HuH-7 (cell line): Measurements from ENCODE around the gene ULK3.
A peak's percentile ranks its signal among the peaks of the same experiment; 100 is the strongest.

Experiments used
- DNase-seq: peaks from one replicate; pipeline ENCODE4 v3.0.0; 2011; ENCODE audit warnings: low spot score

Gene ULK3

DNA sequence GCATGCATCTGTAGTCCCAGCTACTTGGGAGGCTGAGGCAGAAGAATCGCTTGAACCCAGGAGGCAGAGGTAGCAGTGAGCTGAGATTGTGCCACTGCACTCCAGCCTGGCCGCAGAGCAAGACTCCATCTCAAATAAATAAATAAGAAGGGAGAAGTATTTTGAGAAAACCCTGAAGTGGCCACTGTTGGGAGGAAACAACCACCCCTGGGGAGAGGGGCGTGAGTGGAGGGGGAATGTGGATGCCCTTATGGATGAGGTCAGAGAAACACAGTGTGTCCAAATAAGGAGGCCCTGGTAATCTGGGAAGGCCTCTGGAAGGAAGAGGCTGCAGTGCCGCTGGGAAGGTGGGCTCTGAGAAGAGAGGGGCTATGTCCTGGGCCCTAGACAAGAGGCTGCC, 20.7 kb downstream of the ULK3 start:
- no peak for DNase-seq

DNA sequence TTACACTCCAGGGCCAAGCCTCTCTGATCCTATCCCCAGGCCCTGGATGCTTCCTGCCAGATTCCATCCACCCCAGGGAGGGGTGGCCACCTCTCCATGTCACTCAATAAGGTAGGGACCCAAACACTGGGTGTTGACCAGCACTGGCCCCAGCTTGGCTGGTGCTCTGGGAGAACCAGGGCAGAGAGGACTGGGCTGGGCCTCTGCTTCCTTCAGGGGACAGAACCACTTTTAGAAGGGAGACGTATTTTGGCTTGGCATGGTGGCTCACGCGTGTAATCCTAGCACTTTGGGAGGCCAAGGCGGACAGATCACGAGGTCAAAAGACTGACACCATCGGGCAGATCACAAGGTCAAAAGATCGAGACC, 21.2 kb downstream of the ULK3 start:
- DNase-seq = no peak

DNA sequence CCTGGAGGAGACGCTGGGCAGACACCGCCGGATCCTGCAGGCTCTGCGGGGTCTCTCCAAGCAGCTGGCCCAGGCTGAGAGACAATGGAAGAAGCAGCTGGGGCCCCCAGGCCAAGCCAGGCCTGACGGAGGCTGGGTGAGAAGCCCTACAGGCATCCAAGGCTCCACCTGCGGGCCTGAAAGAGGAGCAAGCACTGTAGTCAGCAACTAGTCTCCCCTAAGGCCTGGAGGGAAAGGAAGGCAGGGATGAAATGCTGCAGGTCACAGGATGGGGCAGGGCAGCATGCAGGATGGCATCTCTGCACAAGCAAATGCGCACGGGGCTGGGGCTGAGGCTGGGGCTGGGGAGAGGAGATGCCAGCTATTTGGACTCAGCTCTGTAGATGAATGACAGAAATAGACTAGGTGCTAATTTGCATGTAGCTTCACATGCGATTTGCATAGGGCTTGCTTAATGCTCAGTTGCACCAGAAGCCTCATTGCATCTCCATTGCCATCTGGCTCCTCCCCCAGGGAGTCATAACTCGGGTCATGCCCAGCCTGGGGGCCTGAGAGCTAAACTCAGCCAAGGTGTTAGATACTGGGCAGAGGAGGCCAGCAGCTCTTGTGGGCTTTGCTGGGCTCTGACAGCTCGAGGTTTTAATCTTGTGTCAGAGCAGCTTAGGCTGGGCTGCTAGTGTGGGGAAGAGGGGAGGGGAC, 21.7 kb downstream of the ULK3 start:
- no peak for DNase-seq

DNA sequence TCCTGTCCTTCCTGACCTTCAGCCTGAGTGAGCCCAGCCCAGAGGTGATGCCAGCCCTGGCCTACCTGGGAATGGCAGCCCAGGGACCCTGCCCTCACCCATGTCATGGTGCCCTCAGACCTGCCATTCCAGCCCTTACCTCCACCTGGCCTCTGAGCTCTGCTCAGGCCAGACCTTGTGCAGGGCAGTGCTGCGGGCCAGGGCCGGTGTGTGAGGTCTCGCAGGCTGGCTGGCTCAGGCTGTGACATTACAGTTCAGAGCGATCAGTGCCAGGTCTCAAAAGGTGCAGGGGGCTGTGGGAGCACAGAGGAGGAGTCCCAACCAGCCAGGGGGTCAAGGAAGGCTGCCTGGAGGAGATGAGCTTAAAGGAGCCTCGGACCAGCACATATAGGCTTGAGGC, 22.9 kb downstream of the ULK3 start:
- DNase-seq = no peak

DNA sequence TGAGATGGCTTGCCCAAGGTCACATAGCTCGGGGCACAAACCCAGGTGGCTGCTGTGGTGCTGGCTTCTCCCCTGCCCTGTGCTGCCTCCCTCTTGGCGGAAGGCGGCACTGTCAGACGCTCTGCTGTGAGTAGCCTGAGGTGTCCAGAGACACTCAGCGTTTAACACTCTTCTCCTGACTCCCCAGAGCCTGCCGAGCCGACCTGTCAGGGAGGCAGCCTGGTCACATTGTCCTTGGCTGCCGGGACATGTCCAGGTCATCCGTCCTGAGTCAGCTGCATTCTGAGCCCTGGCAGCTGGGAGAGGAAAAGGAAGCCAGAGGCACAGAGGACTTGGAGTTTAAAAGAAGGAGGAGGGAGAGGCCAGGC, 25.6 kb downstream of the ULK3 start:
- DNase-seq = no peak

DNA sequence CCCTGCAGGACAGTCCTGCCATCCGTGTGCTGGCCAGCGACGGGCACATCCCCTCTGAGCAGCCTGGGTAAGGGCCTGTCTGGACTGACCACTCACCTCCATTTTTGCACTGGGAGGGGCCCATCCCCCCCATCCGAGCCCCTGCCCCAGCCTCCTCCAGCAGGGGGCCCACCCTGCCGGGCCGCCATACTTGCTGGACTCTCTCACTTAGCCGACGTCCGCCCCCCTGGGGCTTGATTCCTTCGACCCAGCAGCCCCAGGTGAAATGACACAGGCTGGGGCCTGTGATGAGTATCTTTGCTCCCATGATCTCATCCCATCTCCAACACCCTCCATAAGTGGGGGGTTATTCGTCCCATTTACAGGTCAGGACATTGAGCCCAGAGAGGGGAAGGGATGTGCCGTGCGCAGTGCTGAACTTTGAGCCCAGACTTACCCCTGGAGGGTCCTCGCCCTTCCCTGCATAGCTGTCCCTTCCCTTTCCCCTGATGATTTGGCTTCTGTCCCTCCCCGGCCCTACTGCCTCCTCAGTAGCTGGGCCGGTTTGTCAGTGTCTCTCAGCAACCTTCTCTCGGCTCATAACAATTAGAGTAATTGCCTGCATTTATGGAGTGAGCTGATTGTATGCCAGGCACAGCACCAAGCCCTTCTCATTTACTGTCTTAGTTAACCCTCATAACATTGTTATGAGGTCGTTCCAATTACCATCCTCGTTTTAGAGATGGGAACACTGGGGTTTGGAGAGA, 26.2 kb downstream of the ULK3 start:
- DNase-seq = no peak

DNA sequence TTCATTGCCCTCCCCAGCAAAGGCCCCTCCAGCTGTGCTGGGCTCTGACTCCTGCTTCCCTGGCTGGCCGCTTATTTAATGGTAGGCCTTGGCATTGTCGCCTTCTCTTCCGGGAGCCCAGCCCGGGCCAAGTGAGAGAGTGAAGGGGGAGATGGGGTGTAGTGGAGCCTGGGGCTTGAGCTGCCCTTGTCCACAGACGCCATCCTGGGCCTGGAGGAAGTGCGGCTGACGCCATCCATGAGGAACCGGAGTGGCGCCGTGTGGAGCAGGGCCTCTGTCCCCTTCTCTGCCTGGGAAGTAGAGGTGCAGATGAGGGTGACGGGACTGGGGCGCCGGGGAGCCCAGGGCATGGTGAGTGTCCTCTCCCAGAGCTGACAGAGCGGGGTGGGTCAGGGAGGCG, 27.0 kb downstream of the ULK3 start:
- no peak for DNase-seq

DNA sequence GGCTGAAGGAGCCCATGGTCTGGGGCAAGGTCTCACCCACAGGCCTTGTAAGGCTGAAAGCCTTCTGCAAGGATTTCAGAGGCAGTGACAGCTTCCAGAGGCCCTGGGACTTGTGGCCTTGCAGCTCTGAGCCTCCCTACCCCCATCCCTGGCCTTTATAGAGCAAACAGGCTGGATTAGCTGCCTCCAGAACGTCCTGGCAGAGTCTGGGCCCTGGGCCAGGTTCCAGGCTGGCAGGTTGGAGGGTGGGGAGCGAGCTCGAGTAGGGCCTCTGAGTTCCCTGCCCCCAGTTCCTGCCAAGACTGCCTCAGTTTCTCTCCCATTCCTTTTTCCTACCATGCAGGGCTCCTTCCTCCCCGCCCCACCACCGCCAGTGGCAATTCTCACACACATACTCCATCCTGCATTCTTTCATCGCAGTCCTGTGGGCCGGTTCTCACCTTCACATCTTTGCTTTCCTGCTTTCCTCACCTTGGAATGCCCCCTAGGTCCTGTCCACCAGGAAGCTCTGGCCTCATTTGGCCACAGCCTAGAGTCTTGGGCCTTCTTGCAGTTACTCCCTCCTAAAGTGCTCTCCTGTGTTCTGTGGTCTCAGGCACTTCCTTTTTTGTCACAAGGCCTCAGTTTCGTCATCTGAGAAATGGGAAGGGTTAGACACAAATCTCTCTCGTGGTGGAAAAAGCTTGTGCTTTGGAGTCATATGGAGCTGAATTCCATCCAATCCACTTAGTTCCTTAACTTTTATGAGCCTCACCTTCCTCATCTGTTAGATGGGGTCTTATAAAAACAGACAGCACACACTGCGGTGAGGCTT, 27.6 kb downstream of the ULK3 start:
- DNase-seq = no peak

DNA sequence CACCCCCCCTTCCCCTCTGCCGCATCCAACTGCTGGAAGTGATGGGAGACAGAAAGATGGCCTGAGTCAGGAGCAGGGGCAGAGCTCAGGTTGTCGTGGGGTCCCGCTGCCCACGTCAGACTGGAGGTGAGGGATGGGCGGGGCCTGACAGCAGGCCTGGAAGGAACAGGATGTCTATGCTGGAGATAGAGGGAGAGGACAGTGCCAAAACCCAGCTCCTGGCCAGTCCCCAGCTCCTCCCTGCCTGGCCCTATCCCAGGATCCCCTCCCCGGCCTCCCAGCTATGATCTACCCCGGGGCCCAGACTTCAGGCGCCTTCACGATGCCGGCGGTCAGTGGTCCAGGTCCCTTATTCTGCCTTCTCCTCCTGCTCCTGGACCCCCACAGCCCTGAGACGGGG, 30.4 kb downstream of the ULK3 start, which contains the start of gene LMAN1L:
TSS of gene LMAN1L (plus strand) at position 303 of the 400 bp plus-strand sequence. CDS start at position 323, 20 bp downstream.
- DNase-seq = no peak

DNA sequence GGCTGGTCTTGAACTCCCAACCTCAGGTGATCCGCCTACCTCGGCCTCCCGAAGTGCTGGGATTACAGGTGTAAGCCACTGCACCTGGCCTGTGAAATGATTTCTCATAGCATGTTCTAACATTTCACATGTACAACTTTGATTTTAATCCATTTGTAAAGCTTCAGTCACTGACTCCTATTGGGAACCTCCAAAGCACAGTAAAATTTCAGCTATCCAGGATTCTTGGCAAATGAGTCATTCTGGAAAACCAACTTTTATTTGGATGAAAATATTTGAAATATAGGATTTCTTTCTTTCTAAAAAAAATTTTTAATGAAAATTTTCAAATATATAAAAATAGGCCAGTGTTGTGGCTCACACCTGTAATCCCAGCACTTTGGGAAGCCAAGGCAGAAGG, 33.0 kb downstream of the ULK3 start:
- no peak for DNase-seq

DNA sequence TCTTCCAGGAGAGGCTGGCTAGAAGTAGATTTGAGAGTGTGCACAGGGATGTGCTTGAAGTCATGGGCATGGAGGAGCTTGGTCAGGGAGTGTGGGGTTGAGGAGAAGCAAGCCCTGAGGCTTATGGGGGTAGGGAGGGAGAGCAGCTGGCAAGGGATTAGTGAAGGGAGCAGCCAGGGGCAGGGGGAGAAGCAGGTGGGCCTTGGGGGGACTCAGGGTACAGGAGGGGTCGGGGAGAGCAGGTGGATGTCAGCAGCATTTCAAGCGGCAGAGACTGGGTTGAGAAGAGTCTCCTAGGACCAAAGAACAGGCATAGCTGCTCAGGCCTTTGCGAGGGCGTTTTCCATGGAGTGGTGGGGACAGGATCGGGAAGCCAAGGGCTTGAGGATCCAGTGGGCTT, 33.7 kb downstream of the ULK3 start:
- no peak for DNase-seq

DNA sequence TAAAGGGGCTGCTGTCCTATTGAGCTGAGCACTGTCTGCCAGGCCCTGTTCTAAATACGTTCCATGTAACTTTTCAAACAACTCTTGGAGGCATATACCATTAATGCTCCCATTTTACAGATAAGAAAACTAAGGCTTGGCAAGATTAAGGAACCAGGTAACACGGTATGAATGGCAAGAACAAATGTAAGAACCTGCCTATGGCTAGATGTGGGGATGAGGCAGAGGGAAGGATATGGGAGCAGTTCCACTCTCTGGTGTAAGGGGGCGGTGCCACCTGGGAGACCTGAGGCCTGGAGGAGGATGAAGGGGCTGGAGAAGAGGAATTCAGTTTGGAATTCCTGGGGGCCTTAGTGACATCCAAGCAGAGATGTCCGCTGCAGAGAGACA, 34.1 kb downstream of the ULK3 start:
- DNase-seq = peak; percentile 72

DNA sequence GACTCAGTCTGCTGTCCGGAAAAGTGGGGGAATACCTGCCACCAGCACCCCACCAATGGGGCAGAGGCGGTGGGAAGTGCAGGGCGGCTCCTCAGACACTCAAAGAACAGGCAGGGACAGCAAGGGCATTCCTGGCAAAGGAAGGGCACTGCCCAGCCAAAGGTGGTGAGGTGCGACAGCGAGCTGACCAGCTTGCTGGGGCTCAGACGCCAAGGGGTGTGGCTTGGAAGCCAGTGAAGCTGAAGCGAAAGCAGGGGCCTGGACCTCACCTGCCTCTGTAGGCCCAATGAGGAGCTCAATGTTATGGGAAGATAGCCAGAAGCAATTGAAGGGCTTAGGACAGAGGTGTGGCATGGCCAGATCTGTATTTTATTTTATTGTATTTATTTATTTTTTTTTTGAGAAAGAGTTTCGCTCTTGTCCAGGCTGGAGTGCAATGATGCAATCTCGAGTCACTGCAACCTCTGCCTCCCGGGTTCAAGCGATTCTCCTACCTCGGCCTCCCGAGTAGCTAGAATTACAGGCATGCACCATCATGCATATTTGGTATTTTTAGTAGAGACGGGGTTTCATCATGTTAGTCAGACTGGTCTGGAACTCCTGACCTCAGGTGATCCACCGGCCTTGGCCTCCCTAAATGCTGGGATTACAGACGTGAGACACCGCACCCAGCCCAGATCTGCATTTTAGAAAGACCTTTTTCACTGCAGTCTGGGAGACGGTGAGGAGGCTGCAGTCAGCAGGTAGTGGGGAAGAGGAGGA, 34.7 kb downstream of the ULK3 start:
- DNase-seq = no peak

DNA sequence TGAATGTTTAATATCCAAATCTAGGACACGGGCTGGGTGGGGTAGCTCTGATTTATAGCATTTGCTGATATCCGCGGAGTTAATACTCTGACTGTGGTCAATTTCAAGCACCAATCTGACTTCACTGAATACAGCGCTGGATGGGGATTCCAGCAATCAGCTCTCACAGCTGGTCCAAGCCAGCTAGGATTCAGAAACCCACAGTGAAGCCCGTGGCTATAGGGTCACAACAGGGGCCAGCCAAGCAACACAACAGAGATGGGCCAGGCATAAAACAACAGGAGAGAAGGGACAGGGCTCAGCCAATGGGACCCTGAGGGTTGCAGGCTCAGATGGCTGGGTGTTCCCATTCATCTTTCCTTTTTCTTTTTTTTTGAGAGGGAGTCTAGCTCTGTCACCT, 35.7 kb downstream of the ULK3 start:
- DNase-seq = no peak

DNA sequence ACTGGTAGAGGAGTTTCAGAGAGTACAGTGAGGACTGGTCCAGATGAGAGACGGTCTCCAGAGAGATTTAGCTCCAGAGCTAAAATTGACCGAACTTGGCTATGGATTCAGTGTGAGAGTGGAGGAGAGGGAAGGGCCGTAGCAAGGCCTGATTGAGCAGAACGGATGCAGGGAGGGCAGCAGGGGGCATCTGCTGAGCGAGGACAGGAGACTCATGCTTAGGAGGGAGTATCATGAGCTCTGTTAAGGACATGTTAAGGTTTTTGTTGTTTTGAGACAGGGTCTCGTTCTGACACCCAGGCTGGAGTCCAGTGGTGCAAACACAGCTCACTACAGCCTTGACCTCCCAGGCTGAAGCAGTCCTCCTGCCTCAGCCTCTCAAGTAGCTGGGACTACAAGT, 38.0 kb downstream of the ULK3 start:
- no peak for DNase-seq

DNA sequence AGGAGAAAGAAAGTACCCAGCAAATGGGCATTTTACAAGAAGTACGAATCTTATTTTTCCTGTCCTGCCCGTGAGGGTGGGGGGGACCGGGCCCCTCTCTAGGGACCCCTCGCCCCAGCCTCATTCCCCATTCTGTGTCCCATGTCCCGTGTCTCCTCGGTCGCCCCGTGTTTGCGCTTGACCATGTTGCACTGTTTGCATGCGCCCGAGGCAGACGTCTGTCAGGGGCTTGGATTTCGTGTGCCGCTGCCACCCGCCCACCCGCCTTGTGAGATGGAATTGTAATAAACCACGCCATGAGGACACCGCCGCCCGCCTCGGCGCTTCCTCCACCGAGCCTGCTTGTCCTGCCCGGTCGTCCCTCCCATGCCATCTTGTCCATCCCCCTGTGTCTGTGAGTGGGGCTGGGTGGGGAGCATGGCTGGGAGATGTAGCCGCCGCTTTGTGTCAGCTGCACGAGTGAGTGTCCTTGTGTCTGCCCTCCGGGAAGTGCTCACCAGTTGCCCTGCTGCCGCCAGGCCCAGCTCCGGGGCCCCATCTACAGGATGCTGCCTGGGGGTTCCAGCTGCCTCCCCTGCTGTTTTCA, 40.0 kb downstream of the ULK3 start:
- no peak for DNase-seq

DNA sequence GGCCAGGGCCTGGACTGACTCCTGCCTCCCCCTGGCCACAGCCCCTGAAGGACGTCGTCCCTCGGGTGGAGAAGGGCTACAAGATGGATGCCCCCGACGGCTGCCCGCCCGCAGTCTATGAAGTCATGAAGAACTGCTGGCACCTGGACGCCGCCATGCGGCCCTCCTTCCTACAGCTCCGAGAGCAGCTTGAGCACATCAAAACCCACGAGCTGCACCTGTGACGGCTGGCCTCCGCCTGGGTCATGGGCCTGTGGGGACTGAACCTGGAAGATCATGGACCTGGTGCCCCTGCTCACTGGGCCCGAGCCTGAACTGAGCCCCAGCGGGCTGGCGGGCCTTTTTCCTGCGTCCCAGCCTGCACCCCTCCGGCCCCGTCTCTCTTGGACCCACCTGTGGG, 40.7 kb downstream of the ULK3 start:
- no peak for DNase-seq

DNA sequence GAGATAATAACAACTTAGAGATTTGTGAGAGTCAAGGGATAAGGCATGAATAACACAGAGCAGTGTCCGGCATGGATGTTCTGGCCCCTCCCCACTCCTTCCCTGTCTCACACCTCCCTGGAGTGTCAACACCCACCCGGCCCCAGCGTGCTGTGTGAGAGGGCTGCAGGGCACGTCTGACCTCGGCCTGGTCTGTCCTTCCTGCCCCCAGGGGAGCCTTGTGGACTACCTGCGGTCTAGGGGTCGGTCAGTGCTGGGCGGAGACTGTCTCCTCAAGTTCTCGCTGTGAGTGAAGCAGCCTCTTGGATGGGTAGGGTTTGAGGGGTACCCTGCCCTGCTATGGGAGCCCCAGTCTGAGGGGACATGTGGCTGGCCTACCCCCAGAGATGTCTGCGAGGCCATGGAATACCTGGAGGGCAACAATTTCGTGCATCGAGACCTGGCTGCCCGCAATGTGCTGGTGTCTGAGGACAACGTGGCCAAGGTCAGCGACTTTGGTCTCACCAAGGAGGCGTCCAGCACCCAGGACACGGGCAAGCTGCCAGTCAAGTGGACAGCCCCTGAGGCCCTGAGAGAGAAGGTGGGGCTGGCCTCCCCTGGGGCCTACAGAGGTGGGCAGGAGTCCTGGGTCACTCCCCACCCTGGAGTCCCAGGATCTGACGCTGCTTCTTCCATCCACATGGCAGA, 41.5 kb downstream of the ULK3 start:
- DNase-seq = no peak

DNA sequence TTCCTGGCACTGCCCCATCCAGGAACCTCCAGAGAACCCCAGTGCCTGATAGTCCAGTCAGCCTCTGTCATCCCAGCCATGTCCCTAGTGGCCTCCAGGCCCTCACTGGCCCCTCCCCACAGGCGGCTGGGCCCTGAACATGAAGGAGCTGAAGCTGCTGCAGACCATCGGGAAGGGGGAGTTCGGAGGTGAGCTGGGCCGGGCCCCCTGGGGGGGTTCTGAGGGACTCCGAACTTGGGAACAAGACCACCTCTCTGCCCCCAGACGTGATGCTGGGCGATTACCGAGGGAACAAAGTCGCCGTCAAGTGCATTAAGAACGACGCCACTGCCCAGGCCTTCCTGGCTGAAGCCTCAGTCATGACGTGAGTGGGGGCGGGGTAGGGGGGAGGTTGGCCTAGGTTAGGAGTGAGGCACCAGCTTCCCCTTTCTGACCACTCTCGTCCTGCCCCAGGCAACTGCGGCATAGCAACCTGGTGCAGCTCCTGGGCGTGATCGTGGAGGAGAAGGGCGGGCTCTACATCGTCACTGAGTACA, 42.3 kb downstream of the ULK3 start:
- DNase-seq = no peak

DNA sequence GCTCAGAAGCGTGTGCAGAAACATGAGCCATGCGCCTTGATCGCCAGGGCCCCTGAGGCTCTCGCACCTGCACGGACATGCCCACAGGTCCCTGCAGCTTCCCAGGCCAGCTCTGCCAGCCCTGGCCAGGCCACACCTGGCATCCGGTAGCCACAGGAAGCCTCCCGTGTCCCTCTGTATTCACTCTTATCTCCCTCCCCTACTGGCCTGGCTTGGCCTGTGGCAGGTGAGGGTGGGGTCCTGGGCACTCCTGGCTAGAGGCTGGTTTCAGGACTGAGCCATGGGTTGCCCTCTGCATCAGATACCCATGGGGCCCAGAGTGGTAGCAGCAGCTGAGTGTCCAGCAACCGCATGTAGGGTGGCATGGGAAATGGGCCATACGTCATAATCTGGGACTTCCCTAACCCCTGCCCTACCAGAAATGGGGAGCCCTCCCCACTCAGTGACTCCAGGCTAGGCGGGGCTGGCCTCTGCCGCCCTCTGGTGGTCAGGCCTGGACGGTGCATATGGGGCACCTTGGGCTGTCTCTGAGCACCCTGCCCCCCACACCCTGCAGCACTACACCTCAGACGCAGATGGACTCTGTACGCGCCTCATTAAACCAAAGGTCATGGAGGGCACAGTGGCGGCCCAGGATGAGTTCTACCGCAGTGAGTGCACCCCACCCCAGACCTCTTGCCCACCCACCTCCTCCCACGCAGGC, 42.9 kb downstream of the ULK3 start:
- DNase-seq = peak; percentile 98
